ENCODE data around the gene IRX4. TPM values are rescaled to one million over a fixed set of nuclear protein-coding genes. Genes with fewer than 3 reads are reported as not detected.

The IRX4 gene
- total and polyA plus RNA-seq, 2 experiments from 2014 or later, result 0.82 to 1.7 TPM

- peaks cover 3% of the 10 kb centered on the region; the same call in 1 of the 2 replicates for H3F3A ChIP-seq (replicated peaks; ENCODE audit: low read depth)
- no peak overlapping the region for H3K27ac ChIP-seq (ENCODE audit: low read depth)
- Mint-ChIP-seq H3K9me3 (peaks cover 7% of the 10 kb centered on the region; the same call in 1 of the 3 replicates), H3K27me3 (ENCODE audit: insufficient read depth, low read depth, poor library complexity) (peaks cover 90% of the 10 kb centered on the region), H3K36me3 (ENCODE audit: low read depth) (peaks cover 3% of the 10 kb centered on the region; the same call in 1 of the 3 replicates), H3K27ac (no peak overlapping the region), H3K4me1 (peaks cover 31% of the 10 kb centered on the region), H3K4me3 (peak overlapping the region; percentile 74)
- H3K79me2 ChIP-seq (replicated peaks; ENCODE audit: insufficient read depth), result no peaks in the 10 kb centered on the region
- H3K4me2 ChIP-seq, result peak overlapping the region; percentile 86
- H2AFZ ChIP-seq, result peak overlapping the region; percentile 63; the same call in 1 of the 2 replicates
- TF ChIP-seq ZNF114 (CRISPR knock-in tag; IDR thresholded peaks at IDR 0.05), result no peak
- TF ChIP-seq, protein P1, sequence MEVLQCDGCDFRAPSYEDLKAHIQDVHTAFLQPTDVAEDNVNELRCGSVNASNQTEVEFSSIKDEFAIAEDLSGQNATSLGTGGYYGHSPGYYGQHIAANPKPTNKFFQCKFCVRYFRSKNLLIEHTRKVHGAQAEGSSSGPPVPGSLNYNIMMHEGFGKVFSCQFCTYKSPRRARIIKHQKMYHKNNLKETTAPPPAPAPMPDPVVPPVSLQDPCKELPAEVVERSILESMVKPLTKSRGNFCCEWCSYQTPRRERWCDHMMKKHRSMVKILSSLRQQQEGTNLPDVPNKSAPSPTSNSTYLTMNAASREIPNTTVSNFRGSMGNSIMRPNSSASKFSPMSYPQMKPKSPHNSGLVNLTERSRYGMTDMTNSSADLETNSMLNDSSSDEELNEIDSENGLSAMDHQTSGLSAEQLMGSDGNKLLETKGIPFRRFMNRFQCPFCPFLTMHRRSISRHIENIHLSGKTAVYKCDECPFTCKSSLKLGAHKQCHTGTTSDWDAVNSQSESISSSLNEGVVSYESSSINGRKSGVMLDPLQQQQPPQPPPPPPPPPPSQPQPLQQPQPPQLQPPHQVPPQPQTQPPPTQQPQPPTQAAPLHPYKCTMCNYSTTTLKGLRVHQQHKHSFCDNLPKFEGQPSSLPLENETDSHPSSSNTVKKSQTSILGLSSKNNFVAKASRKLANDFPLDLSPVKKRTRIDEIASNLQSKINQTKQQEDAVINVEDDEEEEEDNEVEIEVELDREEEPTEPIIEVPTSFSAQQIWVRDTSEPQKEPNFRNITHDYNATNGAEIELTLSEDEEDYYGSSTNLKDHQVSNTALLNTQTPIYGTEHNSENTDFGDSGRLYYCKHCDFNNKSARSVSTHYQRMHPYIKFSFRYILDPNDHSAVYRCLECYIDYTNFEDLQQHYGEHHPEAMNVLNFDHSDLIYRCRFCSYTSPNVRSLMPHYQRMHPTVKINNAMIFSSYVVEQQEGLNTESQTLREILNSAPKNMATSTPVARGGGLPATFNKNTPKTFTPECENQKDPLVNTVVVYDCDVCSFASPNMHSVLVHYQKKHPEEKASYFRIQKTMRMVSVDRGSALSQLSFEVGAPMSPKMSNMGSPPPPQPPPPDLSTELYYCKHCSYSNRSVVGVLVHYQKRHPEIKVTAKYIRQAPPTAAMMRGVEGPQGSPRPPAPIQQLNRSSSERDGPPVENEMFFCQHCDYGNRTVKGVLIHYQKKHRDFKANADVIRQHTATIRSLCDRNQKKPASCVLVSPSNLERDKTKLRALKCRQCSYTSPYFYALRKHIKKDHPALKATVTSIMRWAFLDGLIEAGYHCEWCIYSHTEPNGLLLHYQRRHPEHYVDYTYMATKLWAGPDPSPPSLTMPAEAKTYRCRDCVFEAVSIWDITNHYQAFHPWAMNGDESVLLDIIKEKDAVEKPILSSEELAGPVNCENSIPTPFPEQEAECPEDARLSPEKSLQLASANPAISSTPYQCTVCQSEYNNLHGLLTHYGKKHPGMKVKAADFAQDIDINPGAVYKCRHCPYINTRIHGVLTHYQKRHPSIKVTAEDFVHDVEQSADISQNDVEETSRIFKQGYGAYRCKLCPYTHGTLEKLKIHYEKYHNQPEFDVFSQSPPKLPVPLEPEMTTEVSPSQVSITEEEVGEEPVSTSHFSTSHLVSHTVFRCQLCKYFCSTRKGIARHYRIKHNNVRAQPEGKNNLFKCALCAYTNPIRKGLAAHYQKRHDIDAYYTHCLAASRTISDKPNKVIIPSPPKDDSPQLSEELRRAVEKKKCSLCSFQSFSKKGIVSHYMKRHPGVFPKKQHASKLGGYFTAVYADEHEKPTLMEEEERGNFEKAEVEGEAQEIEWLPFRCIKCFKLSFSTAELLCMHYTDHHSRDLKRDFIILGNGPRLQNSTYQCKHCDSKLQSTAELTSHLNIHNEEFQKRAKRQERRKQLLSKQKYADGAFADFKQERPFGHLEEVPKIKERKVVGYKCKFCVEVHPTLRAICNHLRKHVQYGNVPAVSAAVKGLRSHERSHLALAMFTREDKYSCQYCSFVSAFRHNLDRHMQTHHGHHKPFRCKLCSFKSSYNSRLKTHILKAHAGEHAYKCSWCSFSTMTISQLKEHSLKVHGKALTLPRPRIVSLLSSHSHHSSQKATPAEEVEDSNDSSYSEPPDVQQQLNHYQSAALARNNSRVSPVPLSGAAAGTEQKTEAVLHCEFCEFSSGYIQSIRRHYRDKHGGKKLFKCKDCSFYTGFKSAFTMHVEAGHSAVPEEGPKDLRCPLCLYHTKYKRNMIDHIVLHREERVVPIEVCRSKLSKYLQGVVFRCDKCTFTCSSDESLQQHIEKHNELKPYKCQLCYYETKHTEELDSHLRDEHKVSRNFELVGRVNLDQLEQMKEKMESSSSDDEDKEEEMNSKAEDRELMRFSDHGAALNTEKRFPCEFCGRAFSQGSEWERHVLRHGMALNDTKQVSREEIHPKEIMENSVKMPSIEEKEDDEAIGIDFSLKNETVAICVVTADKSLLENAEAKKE (CRISPR knock-in tag; IDR thresholded peaks at IDR 0.05), result no peak
- no peak for TF ChIP-seq NANOG (IDR thresholded peaks at IDR 0.05; ENCODE audit: borderline replicate concordance)
- peak; percentile 24 for TF ChIP-seq EZH2phosphoT487 (IDR thresholded peaks at IDR 0.05; ENCODE audit: unreplicated experiment)
- no peak for TF ChIP-seq CTCF (conservative IDR thresholded peaks at IDR 0.05; ENCODE audit: low read depth in 2 of 2)
- TF ChIP-seq ETS1 (IDR thresholded peaks at IDR 0.05), result no peak
- TF ChIP-seq JUNB (IDR thresholded peaks at IDR 0.05; ENCODE audit: unreplicated experiment), result no peak
- TF ChIP-seq, protein P2, sequence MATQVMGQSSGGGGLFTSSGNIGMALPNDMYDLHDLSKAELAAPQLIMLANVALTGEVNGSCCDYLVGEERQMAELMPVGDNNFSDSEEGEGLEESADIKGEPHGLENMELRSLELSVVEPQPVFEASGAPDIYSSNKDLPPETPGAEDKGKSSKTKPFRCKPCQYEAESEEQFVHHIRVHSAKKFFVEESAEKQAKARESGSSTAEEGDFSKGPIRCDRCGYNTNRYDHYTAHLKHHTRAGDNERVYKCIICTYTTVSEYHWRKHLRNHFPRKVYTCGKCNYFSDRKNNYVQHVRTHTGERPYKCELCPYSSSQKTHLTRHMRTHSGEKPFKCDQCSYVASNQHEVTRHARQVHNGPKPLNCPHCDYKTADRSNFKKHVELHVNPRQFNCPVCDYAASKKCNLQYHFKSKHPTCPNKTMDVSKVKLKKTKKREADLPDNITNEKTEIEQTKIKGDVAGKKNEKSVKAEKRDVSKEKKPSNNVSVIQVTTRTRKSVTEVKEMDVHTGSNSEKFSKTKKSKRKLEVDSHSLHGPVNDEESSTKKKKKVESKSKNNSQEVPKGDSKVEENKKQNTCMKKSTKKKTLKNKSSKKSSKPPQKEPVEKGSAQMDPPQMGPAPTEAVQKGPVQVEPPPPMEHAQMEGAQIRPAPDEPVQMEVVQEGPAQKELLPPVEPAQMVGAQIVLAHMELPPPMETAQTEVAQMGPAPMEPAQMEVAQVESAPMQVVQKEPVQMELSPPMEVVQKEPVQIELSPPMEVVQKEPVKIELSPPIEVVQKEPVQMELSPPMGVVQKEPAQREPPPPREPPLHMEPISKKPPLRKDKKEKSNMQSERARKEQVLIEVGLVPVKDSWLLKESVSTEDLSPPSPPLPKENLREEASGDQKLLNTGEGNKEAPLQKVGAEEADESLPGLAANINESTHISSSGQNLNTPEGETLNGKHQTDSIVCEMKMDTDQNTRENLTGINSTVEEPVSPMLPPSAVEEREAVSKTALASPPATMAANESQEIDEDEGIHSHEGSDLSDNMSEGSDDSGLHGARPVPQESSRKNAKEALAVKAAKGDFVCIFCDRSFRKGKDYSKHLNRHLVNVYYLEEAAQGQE (IDR thresholded peaks at IDR 0.05; ENCODE audit: unreplicated experiment), result no peak
- peak; percentile 9; the same call in 1 of the 2 replicates for TF ChIP-seq CREB1 (CRISPR knock-in tag; IDR thresholded peaks at IDR 0.05; ENCODE audit: low read depth)
- TF ChIP-seq POLR2AphosphoS5 (IDR thresholded peaks at IDR 0.05; ENCODE audit: low read depth), result no peak
- TF ChIP-seq ZNF331 (CRISPR knock-in tag; IDR thresholded peaks at IDR 0.05; ENCODE audit: low read depth), result no peak
- no peak for TF ChIP-seq STAT1 (IDR thresholded peaks at IDR 0.05; ENCODE audit: unreplicated experiment)
- peak; percentile 97 for TF ChIP-seq EZH2 (IDR thresholded peaks at IDR 0.05; ENCODE audit: low read depth, unreplicated experiment)
- peak; percentile 1 for ATAC-seq
- H4K20me1 ChIP-seq (replicated peaks; ENCODE audit: insufficient read depth), result no peaks in the 10 kb centered on the region; the same call in 1 of the 2 replicates
- H3K9me2 ChIP-seq (ENCODE audit: insufficient read depth), result no peaks in the 10 kb centered on the region
- DNase-seq (ENCODE audit: low spot score), result peak; percentile 42
- H3K27me3 ChIP-seq (ENCODE audit: insufficient read depth), result peaks cover 100% of the 10 kb centered on the region
- peaks cover 28% of the 10 kb centered on the region; the same call in 1 of the 2 replicates for H3K4me1 ChIP-seq (ENCODE audit: insufficient read depth)
- peak overlapping the region; percentile 59 for H3K4me3 ChIP-seq
- H3K36me3 ChIP-seq (ENCODE audit: insufficient read depth), result no peaks in the 10 kb centered on the region
Measured at GRCh38 chr5:1883925-1884677, 1.4 kb upstream of the IRX4 start.

All from GM23338 (cell line).